ENCODE results near the gene LRRTM4. TPM values are rescaled to one million over a fixed set of nuclear protein-coding genes. Genes with fewer than 3 reads are reported as not detected.

Gene LRRTM4
- total and polyA plus RNA-seq, 2 of the 13 experiments (the other 11 are each of a cell fraction or from before 2014, with no cell fraction given) = 1.2 TPM

DNA sequence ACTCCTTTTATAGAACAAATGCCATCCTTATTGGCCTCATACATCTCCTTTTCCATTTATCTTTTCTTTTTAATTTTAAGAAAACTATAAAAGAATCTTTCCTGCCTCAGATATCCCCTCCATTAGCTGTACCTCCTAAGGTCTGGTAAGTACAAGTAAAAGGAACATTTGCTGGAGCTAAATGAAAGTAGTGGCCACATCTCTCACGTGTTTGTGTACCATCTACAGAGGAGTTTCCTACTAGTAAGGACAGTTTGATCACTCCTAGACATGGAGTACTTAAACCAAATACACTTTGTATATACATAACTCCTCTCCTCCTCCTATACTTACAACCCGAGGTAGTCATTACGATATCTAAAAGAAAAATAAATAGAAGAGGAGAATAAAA is 504.8 kb downstream of the LRRTM4 start:
- in situ Hi-C loops (cut with HindIII; ENCODE audit: extremely low pct_ligation_motif_present, low pct_unique_long_range_greater_than_20kb) (no loop called here), intact Hi-C loops (cut with micrococcal nuclease; ENCODE audit: unreplicated experiment) (no loop called here)
- Histone ChIP-seq H4K20me1 (ENCODE audit: insufficient read depth, low read length) (no peaks in the 10 kb centered on the region), H3K27me3 (ENCODE audit: control insufficient read depth in 1 of 2, insufficient read depth in 2 of 2, low read length in 2 of 2) (no peaks in the 10 kb centered on the region), H2AFZ (ENCODE audit: low read length) (no peak overlapping the region), H3K4me3 (replicated peaks in 1 of 3; ENCODE audit: insufficient read depth in 1 of 3, low read depth in 2 of 3, low read length in 3 of 3) (no peak overlapping the region), H3K9ac (ENCODE audit: insufficient read depth, low read depth, low read length) (no peak overlapping the region), H3K4me2 (ENCODE audit: low read depth, low read length) (no peak overlapping the region), H3K36me3 (replicated peaks in 1 of 2; ENCODE audit: control insufficient read depth in 1 of 2, insufficient read depth in 2 of 2, low read length in 2 of 2) (no peaks in the 10 kb centered on the region), H3K27ac (ENCODE audit: extremely low read length, insufficient read depth, low read length) (no peak overlapping the region), H3K9me3 (ENCODE audit: low read length) (no peaks in the 10 kb centered on the region), H3K4me1 (ENCODE audit: insufficient read depth, low read length) (no peaks in the 10 kb centered on the region), H3K79me2 (ENCODE audit: insufficient read depth, low read length) (no peaks in the 10 kb centered on the region)
- FAIRE-seq = no peak
- ATAC-seq = no peak
- DNase-seq (ENCODE audit: low spot score) = no peak
- no TSS peak for BruUV-seq (replicated peaks)
- CTCF ChIA-PET (ENCODE audit: low intra/inter-chr PET ratio, low total read pairs) = no interaction called here
- POLR2A ChIA-PET = no interaction called here
- 4% methylated on average over 3 of the region's 3 CpGs for WGBS (ENCODE audit: low lambda C conversion rate)
- TF ChIP-seq SPEN (CRISPR knock-in tag; IDR thresholded peaks at IDR 0.05; ENCODE audit: low read depth) = no peak
- TF ChIP-seq, protein P1, sequence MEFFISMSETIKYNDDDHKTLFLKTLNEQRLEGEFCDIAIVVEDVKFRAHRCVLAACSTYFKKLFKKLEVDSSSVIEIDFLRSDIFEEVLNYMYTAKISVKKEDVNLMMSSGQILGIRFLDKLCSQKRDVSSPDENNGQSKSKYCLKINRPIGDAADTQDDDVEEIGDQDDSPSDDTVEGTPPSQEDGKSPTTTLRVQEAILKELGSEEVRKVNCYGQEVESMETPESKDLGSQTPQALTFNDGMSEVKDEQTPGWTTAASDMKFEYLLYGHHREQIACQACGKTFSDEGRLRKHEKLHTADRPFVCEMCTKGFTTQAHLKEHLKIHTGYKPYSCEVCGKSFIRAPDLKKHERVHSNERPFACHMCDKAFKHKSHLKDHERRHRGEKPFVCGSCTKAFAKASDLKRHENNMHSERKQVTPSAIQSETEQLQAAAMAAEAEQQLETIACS (CRISPR knock-in tag; IDR thresholded peaks at IDR 0.05) = no peak
- TF ChIP-seq, protein P2, sequence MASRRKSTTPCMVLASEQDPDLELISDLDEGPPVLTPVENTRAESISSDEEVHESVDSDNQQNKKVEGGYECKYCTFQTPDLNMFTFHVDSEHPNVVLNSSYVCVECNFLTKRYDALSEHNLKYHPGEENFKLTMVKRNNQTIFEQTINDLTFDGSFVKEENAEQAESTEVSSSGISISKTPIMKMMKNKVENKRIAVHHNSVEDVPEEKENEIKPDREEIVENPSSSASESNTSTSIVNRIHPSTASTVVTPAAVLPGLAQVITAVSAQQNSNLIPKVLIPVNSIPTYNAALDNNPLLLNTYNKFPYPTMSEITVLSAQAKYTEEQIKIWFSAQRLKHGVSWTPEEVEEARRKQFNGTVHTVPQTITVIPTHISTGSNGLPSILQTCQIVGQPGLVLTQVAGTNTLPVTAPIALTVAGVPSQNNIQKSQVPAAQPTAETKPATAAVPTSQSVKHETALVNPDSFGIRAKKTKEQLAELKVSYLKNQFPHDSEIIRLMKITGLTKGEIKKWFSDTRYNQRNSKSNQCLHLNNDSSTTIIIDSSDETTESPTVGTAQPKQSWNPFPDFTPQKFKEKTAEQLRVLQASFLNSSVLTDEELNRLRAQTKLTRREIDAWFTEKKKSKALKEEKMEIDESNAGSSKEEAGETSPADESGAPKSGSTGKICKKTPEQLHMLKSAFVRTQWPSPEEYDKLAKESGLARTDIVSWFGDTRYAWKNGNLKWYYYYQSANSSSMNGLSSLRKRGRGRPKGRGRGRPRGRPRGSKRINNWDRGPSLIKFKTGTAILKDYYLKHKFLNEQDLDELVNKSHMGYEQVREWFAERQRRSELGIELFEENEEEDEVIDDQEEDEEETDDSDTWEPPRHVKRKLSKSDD (CRISPR knock-in tag; IDR thresholded peaks at IDR 0.05; ENCODE audit: low read depth) = no peak
- TF ChIP-seq, protein P3, sequence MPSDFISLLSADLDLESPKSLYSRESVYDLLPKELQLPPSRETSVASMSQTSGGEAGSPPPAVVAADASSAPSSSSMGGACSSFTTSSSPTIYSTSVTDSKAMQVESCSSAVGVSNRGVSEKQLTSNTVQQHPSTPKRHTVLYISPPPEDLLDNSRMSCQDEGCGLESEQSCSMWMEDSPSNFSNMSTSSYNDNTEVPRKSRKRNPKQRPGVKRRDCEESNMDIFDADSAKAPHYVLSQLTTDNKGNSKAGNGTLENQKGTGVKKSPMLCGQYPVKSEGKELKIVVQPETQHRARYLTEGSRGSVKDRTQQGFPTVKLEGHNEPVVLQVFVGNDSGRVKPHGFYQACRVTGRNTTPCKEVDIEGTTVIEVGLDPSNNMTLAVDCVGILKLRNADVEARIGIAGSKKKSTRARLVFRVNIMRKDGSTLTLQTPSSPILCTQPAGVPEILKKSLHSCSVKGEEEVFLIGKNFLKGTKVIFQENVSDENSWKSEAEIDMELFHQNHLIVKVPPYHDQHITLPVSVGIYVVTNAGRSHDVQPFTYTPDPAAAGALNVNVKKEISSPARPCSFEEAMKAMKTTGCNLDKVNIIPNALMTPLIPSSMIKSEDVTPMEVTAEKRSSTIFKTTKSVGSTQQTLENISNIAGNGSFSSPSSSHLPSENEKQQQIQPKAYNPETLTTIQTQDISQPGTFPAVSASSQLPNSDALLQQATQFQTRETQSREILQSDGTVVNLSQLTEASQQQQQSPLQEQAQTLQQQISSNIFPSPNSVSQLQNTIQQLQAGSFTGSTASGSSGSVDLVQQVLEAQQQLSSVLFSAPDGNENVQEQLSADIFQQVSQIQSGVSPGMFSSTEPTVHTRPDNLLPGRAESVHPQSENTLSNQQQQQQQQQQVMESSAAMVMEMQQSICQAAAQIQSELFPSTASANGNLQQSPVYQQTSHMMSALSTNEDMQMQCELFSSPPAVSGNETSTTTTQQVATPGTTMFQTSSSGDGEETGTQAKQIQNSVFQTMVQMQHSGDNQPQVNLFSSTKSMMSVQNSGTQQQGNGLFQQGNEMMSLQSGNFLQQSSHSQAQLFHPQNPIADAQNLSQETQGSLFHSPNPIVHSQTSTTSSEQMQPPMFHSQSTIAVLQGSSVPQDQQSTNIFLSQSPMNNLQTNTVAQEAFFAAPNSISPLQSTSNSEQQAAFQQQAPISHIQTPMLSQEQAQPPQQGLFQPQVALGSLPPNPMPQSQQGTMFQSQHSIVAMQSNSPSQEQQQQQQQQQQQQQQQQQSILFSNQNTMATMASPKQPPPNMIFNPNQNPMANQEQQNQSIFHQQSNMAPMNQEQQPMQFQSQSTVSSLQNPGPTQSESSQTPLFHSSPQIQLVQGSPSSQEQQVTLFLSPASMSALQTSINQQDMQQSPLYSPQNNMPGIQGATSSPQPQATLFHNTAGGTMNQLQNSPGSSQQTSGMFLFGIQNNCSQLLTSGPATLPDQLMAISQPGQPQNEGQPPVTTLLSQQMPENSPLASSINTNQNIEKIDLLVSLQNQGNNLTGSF (CRISPR knock-in tag; IDR thresholded peaks at IDR 0.05) = no peak
- no peak for TF ChIP-seq PHB2 (IDR thresholded peaks at IDR 0.05; ENCODE audit: partially characterized antibody)
- TF ChIP-seq, protein P4, sequence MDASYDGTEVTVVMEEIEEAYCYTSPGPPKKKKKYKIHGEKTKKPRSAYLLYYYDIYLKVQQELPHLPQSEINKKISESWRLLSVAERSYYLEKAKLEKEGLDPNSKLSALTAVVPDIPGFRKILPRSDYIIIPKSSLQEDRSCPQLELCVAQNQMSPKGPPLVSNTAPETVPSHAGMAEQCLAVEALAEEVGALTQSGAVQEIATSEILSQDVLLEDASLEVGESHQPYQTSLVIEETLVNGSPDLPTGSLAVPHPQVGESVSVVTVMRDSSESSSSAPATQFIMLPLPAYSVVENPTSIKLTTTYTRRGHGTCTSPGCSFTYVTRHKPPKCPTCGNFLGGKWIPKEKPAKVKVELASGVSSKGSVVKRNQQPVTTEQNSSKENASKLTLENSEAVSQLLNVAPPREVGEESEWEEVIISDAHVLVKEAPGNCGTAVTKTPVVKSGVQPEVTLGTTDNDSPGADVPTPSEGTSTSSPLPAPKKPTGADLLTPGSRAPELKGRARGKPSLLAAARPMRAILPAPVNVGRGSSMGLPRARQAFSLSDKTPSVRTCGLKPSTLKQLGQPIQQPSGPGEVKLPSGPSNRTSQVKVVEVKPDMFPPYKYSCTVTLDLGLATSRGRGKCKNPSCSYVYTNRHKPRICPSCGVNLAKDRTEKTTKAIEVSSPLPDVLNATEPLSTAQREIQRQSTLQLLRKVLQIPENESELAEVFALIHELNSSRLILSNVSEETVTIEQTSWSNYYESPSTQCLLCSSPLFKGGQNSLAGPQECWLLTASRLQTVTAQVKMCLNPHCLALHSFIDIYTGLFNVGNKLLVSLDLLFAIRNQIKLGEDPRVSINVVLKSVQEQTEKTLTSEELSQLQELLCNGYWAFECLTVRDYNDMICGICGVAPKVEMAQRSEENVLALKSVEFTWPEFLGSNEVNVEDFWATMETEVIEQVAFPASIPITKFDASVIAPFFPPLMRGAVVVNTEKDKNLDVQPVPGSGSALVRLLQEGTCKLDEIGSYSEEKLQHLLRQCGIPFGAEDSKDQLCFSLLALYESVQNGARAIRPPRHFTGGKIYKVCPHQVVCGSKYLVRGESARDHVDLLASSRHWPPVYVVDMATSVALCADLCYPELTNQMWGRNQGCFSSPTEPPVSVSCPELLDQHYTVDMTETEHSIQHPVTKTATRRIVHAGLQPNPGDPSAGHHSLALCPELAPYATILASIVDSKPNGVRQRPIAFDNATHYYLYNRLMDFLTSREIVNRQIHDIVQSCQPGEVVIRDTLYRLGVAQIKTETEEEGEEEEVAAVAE (CRISPR knock-in tag; IDR thresholded peaks at IDR 0.05; ENCODE audit: borderline replicate concordance) = no peak
- no peak for TF ChIP-seq ZNF460 (CRISPR knock-in tag; IDR thresholded peaks at IDR 0.05; ENCODE audit: borderline replicate concordance)
- TF ChIP-seq, protein P5, sequence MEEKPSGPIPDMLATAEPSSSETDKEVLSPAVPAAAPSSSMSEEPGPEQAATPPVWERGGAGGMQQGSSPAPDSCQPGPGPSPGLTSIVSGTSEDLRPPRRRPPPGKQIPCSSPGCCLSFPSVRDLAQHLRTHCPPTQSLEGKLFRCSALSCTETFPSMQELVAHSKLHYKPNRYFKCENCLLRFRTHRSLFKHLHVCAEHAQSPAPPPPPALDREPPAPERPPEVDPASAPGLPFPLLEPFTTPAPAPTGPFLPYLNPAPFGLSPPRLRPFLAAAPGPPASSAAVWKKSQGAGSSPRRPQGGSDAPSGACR (CRISPR knock-in tag; IDR thresholded peaks at IDR 0.05) = no peak
